PFSK-1 (cell line): ENCODE results near the gene SLC39A9.

Experiments
- FOXP2 ChIP-seq: optimal IDR thresholded peaks from 2 replicates; pipeline ENCODE3; 2011; ENCODE audit warnings: borderline replicate concordance, control low read depth, inconsistent platforms; ENCODE audit not compliant: insufficient read depth; ENCODE audit errors: extremely low read length, extremely low read depth
- POLR2AphosphoS5 ChIP-seq: IDR thresholded peaks from 2 replicates; pipeline ENCODE4 v1.6.1; 2012; ENCODE audit warnings: low read depth, mild to moderate bottlenecking, control low read depth, low read length, moderate library complexity
- SIN3A ChIP-seq: IDR thresholded peaks from 2 replicates; pipeline ENCODE4 v1.6.1; 2012; ENCODE audit warnings: mild to moderate bottlenecking, low read length, moderate library complexity, borderline replicate concordance; ENCODE audit not compliant: insufficient read depth
- TAF1 ChIP-seq: IDR thresholded peaks from 2 replicates; pipeline ENCODE4 v1.6.1; 2012; ENCODE audit warnings: low read length, control low read depth, borderline replicate concordance; ENCODE audit not compliant: insufficient read depth
- TF ChIP-seq, protein P1 (sequence below), 2 experiments: IDR thresholded peaks; 2 replicates each; pipeline versions ENCODE4 v1.6.1 to v1.8.0; 2011 to 2012; ENCODE audit warnings: low read depth in 2 of 2, low read length in 2 of 2, control low read depth in 1 of 2, inconsistent platforms in 1 of 2, mild to moderate bottlenecking in 1 of 2, moderate library complexity in 1 of 2; ENCODE audit not compliant: insufficient read depth in 1 of 2

The SLC39A9 gene

DNA sequence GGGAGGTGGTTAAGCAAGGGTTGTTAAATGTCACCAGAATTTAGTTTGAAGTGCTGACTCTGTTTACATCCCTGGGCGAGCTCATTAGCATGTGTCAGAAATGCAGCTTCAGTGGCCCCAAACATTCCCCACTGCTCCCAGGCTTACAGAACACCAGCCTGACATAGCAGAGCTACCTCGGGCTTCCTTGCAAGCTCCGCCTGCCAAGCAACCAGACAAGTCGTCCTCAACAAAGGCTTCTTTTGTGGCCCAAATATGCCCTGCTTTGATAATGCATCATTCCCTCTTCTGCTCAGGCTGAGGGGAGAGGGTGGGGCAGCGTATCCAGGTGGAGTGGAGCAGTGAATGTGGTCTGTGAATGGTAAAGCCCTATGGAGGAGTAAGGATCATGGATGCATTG, 28.4 kb upstream of the SLC39A9 start:
- TF ChIP-seq POLR2AphosphoS5 (no peak), TAF1 (no peak), SIN3A (no peak), FOXP2 (no peak)
- TF ChIP-seq, protein P1, sequence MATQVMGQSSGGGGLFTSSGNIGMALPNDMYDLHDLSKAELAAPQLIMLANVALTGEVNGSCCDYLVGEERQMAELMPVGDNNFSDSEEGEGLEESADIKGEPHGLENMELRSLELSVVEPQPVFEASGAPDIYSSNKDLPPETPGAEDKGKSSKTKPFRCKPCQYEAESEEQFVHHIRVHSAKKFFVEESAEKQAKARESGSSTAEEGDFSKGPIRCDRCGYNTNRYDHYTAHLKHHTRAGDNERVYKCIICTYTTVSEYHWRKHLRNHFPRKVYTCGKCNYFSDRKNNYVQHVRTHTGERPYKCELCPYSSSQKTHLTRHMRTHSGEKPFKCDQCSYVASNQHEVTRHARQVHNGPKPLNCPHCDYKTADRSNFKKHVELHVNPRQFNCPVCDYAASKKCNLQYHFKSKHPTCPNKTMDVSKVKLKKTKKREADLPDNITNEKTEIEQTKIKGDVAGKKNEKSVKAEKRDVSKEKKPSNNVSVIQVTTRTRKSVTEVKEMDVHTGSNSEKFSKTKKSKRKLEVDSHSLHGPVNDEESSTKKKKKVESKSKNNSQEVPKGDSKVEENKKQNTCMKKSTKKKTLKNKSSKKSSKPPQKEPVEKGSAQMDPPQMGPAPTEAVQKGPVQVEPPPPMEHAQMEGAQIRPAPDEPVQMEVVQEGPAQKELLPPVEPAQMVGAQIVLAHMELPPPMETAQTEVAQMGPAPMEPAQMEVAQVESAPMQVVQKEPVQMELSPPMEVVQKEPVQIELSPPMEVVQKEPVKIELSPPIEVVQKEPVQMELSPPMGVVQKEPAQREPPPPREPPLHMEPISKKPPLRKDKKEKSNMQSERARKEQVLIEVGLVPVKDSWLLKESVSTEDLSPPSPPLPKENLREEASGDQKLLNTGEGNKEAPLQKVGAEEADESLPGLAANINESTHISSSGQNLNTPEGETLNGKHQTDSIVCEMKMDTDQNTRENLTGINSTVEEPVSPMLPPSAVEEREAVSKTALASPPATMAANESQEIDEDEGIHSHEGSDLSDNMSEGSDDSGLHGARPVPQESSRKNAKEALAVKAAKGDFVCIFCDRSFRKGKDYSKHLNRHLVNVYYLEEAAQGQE (IDR thresholded peaks at IDR 0.05; ENCODE audit: insufficient read depth in 1 of 2, low read depth in 2 of 2, low read length in 2 of 2): no peak

DNA sequence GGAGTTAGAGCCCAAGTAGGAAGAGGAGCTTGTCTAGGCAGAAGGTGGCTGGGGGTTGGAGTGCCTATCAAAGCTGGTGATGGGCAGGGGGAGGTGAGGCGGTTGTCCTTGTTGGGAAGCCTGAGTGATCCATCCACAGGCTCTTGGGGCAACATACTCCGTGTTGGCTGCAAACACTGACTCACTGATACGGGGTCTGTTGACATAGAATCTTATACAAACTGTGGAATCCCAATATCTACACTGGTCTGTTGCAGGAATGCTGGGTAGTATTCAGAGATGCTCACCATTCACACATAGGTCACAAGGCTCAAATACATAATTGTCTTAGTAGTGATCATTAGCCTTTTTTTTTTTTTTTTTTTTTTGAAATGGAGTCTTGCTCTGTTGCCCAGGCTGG, 26.3 kb upstream of the SLC39A9 start:
- TF ChIP-seq, protein P1 (IDR thresholded peaks at IDR 0.05; ENCODE audit: insufficient read depth in 1 of 2, low read depth in 2 of 2, low read length in 2 of 2): no peak
- no peak for TF ChIP-seq SIN3A

DNA sequence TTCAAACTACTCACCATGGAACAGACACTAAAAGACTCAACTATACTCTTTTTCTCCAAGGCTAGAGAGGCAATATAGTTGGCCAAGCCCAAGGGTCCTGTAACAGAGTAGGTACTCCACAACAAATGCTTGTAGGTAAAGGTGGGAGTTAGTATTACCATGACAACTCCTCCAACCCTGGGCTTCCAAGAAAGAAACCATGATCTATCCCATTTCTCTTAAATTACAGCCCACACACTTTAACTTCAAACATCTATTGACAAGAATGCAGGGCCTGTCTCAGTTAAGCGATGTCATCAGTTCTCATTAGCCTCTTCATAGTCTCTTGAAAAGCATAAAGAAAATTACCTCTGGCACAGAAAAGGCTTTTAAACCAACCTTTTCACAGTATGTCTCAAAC, 25.4 kb upstream of the SLC39A9 start:
- no peak for TF ChIP-seq SIN3A
- no peak for TF ChIP-seq TAF1
- TF ChIP-seq, protein P1 (IDR thresholded peaks at IDR 0.05; ENCODE audit: insufficient read depth in 1 of 2, low read depth in 2 of 2, low read length in 2 of 2): no peak
- TF ChIP-seq POLR2AphosphoS5: no peak
- no peak for TF ChIP-seq FOXP2

DNA sequence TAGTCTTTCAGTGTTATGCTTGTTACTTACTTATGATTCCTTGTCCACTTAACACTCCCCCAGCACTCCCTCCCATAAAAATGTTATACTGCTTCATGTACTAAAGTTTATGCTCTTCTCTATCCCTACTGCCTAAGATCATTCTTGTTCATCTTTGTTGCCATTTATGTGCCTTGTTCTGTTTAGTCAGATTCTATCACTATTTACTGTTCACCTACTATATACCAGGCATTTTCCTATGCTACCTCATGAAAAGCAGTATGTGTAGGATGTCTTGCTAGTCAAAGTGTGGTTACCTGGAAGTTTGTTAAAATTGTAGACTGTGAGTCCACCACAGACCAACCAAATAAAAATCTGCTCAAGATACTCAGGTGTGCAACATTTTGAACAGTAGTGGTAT, 24.3 kb upstream of the SLC39A9 start:
- TF ChIP-seq, protein P1 (IDR thresholded peaks at IDR 0.05; ENCODE audit: insufficient read depth in 1 of 2, low read depth in 2 of 2, low read length in 2 of 2): no peak
- TF ChIP-seq FOXP2 (no peak), TAF1 (no peak), SIN3A (no peak), POLR2AphosphoS5 (no peak)

DNA sequence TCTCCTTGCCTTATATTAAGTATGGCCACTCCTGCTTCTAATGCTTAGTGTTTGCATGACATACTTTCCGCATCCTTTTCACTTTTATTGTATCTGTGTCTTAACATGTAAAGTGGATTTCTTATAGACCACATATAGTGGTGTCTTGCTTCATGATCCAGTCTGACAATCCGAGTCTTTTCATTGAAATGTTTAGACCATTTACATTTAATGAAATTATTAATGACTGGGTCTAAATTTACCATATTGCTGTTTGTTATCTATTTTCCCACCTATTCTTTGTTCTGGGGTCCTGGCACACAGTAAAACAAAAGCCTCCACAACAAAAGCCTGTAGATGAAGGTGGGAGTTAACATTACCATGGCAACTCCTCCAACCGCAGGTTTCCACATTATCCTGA, 23.3 kb upstream of the SLC39A9 start:
- no peak for TF ChIP-seq FOXP2
- no peak for TF ChIP-seq POLR2AphosphoS5
- TF ChIP-seq, protein P1 (IDR thresholded peaks at IDR 0.05; ENCODE audit: insufficient read depth in 1 of 2, low read depth in 2 of 2, low read length in 2 of 2): no peak
- no peak for TF ChIP-seq SIN3A
- TF ChIP-seq TAF1: no peak
